IMR-90 (cell line): Measurements from ENCODE around the gene GNB4. TPM values are rescaled to one million over a fixed set of nuclear protein-coding genes. Genes with fewer than 3 reads are reported as not detected.

Experiments used
- ATAC-seq: fragments of 200-7000 bp; cut with Tn5 transposase; 2 replicates; pipeline ENCODE4 v1.9.1; 2020; ENCODE audit warnings: low read depth, mild to moderate bottlenecking, moderate library complexity
- BruUV-seq: library from RNA; stranded (reverse); fragments of 400-500 nt; replicated peaks from 2 replicates; lab custom pipeline; 2021; lab: Mats Ljungman, UMichigan
- CTCF ChIA-PET: fragments of 300-600 bp; formaldehyde crosslinking; extraction: SDS; loops from one replicate; lab custom pipeline; 2021; ENCODE audit warnings: antibody characterized with exemption; lab: Yijun Ruan, JAX
- POLR2A ChIA-PET: fragments of 300-600 bp; sonication (Branson Sonifier 250); formaldehyde crosslinking; loops from one replicate; lab custom pipeline; 2022; ENCODE audit warnings: antibody characterized with exemption; ENCODE audit not compliant: unreplicated experiment; lab: Charles Lee
- DNase-seq: peaks from one replicate; pipeline ENCODE4 v3.0.0; 2013
- H2AFZ ChIP-seq: replicated peaks from 2 replicates; pipeline ENCODE3; 2013; ENCODE audit warnings: low read length, mild to moderate bottlenecking; ENCODE audit not compliant: poor library complexity
- H2AK5ac ChIP-seq: 2 replicates; pipeline ENCODE4 v1.6.1; 2013; ENCODE audit warnings: low read depth, low read length, inconsistent platforms
- H2AK9ac ChIP-seq: replicated peaks from 2 replicates; pipeline ENCODE3; 2013; ENCODE audit warnings: mild to moderate bottlenecking, low read depth, low read length, moderate library complexity; ENCODE audit not compliant: poor library complexity
- H2BK120ac ChIP-seq: 2 replicates; pipeline ENCODE4 v1.6.1; 2013; ENCODE audit warnings: low read depth, low read length, inconsistent platforms
- H2BK15ac ChIP-seq: 3 replicates; pipeline ENCODE4 v1.6.1; 2013; ENCODE audit warnings: low read depth, low read length, inconsistent platforms
- H2BK20ac ChIP-seq: 2 replicates; pipeline ENCODE4 v1.6.1; 2013; ENCODE audit warnings: low read depth, mild to moderate bottlenecking, inconsistent platforms, low read length, moderate library complexity
- H2BK5ac ChIP-seq: 2 replicates; pipeline ENCODE4 v1.6.1; 2013; ENCODE audit warnings: mild to moderate bottlenecking, low read depth, low read length, inconsistent platforms; ENCODE audit not compliant: poor library complexity, severe bottlenecking
- H3K14ac ChIP-seq: replicated peaks from 2 replicates; pipeline ENCODE4 v1.6.1; 2013; ENCODE audit warnings: low read depth, low read length, inconsistent platforms
- H3K18ac ChIP-seq: 2 replicates; pipeline ENCODE4 v1.6.1; 2013; ENCODE audit warnings: low read depth, low read length, control low read depth
- H3K23ac ChIP-seq: 2 replicates; pipeline ENCODE4 v1.6.1; 2013; ENCODE audit warnings: low read depth, low read length, inconsistent platforms
- H3K27ac ChIP-seq: 2 replicates; pipeline ENCODE4 v1.5.1; 2013; ENCODE audit warnings: mild to moderate bottlenecking, control low read depth, low read length; ENCODE audit not compliant: insufficient read depth
- H3K27me3 ChIP-seq: 2 replicates; pipeline ENCODE4 v1.6.1; 2013; ENCODE audit warnings: low read length; ENCODE audit not compliant: control insufficient read depth, insufficient read depth
- H3K36me3 ChIP-seq: 2 replicates; pipeline ENCODE4 v1.6.1; 2013; ENCODE audit warnings: low read length, mixed read lengths; ENCODE audit not compliant: control insufficient read depth, insufficient read depth
- H3K4ac ChIP-seq: 2 replicates; pipeline ENCODE4 v1.6.1; 2013; ENCODE audit warnings: low read depth, low read length, inconsistent platforms
- H3K4me1 ChIP-seq: 2 replicates; pipeline ENCODE4 v1.6.1; 2013; ENCODE audit warnings: low read length, mixed read lengths; ENCODE audit not compliant: control insufficient read depth, insufficient read depth
- H3K4me2 ChIP-seq: 2 replicates; pipeline ENCODE4 v1.6.1; 2013; ENCODE audit warnings: low read depth, mild to moderate bottlenecking, control low read depth, low read length, moderate library complexity
- H3K4me3 ChIP-seq: 2 replicates; pipeline ENCODE4 v1.5.1; 2013; ENCODE audit warnings: low read depth, mild to moderate bottlenecking, control low read depth, low read length, moderate library complexity; ENCODE audit not compliant: insufficient read depth
- H3K56ac ChIP-seq: 2 replicates; pipeline ENCODE4 v1.6.1; 2013; ENCODE audit warnings: low read length, inconsistent platforms; ENCODE audit not compliant: insufficient read depth; ENCODE audit errors: extremely low read depth
- H3K79me1 ChIP-seq, 2 experiments: 2 replicates each; pipeline ENCODE4 v1.6.1; 2013; ENCODE audit warnings: low read length in 2 of 2, inconsistent platforms in 1 of 2, low read depth in 1 of 2
- H3K9ac ChIP-seq: 2 replicates; pipeline ENCODE4 v1.6.1; 2013; ENCODE audit warnings: low read depth, low read length, control low read depth
- H3K9me1 ChIP-seq: 2 replicates; pipeline ENCODE4 v1.6.1; 2013; ENCODE audit warnings: low read length, inconsistent platforms; ENCODE audit not compliant: insufficient read depth
- H3K9me3 ChIP-seq: 2 replicates; pipeline ENCODE4 v1.6.1; 2013; ENCODE audit warnings: low read length; ENCODE audit not compliant: control insufficient read depth, insufficient read depth
- H4K20me1 ChIP-seq: 2 replicates; pipeline ENCODE4 v1.6.1; 2013; ENCODE audit warnings: low read length, inconsistent platforms; ENCODE audit not compliant: insufficient read depth
- H4K5ac ChIP-seq: 2 replicates; pipeline ENCODE4 v1.6.1; 2013; ENCODE audit warnings: mild to moderate bottlenecking, low read depth, low read length, control low read depth
- H4K8ac ChIP-seq, 2 experiments: 2 replicates each; pipeline ENCODE4 v1.6.1; 2013; ENCODE audit warnings: low read depth in 2 of 2, low read length in 2 of 2, control low read depth in 1 of 2, inconsistent platforms in 1 of 2
- H4K91ac ChIP-seq: 2 replicates; pipeline ENCODE4 v1.6.1; 2013; ENCODE audit warnings: low read depth, low read length, inconsistent platforms; ENCODE audit not compliant: insufficient read depth
- FOS ChIP-seq: fragments of 150-350 bp; IDR thresholded peaks from 2 replicates; pipeline ENCODE4 v1.6.1; 2016; ENCODE audit warnings: low read depth, low read length
- RCOR1 ChIP-seq: IDR thresholded peaks from 2 replicates; pipeline ENCODE4 v1.6.1; 2012; ENCODE audit warnings: mild to moderate bottlenecking, low read length, improper control_type of control experiment; ENCODE audit not compliant: insufficient replicate concordance
- USF2 ChIP-seq: fragments of 150-350 bp; IDR thresholded peaks from 2 replicates; pipeline ENCODE4 v1.6.1; 2017; ENCODE audit warnings: mild to moderate bottlenecking, antibody characterized with exemption, low read length, low read depth
- WGBS, 2 experiments: methylation state at CpG; one replicate each; pipeline versions ENCODE4 v1.1.5 to v1.1.7; 2013; ENCODE audit warnings: missing lambda C conversion rate in 2 of 2; ENCODE audit not compliant: insufficient read length in 1 of 2; ENCODE audit errors: extremely low coverage in 2 of 2; 5-methylcytosine and 5-hydroxymethylcytosine counted together
- dilution Hi-C: fragments of 300-500 bp; cut with HindIII; formaldehyde crosslinking; loops from one replicate; pipeline ENCODE4 v1.14.3; 2018; ENCODE audit warnings: low sequenced_read_pairs; ENCODE audit not compliant: unreplicated experiment
- in situ Hi-C: fragments of 300-500 bp; cut with MboI; formaldehyde crosslinking; loops from 3 replicates; pipeline ENCODE4 v1.14.3; 2019; ENCODE audit warnings: low sequenced_read_pairs, inconsistent platforms, mixed read lengths
- intact Hi-C: fragments of 100-400 bp; cut with micrococcal nuclease; formaldehyde crosslinking; loops from 2 replicates; pipeline ENCODE4 v1.10.0; 2022
- polyA plus RNA-seq, 3 experiments: library from polyadenylated mRNA; depleted of rRNA; stranded (reverse); fragments of >200 nt; gene quantifications; 2 replicates each; pipeline ENCODE4 v1.2.3, GENCODE V29; 2012; ENCODE audit warnings: low replicate concordance in 1 of 3
- total RNA-seq: library from RNA; depleted of rRNA; stranded (reverse); fragments of >200 nt; gene quantifications from 2 replicates; pipeline ENCODE4 v1.2.3, GENCODE V29; 2012

The GNB4 gene
- total and polyA plus RNA-seq, 2 of the 4 experiments (the other 2 are of a cell fraction) = 22.1 to 112 TPM

GRCh38 chr3:179454887-179455286 is 3.6 kb upstream of the GNB4 start:
- Histone ChIP-seq H3K27ac (no peak overlapping the region), H4K91ac (no peak overlapping the region), H3K23ac (no peak overlapping the region), H2BK15ac (no peak overlapping the region), H3K9me3 (no peaks in the 10 kb centered on the region), H3K56ac (no peak overlapping the region), H3K4me3 (no peak overlapping the region), H3K79me1 (peaks cover 0 to 3% of the 10 kb centered on the region in 2 experiments; a peak in 2 of 4 replicates), H2AK9ac (no peak overlapping the region), H3K27me3 (no peaks in the 10 kb centered on the region), H3K18ac (no peak overlapping the region), H3K14ac (no peak overlapping the region), H3K9ac (no peak overlapping the region), H2BK5ac (no peak overlapping the region), H4K5ac (no peak overlapping the region), H2BK120ac (no peak overlapping the region), H2AK5ac (no peak overlapping the region), H3K4me2 (no peak overlapping the region), H3K4ac (no peak overlapping the region), H3K9me1 (no peaks in the 10 kb centered on the region), H3K4me1 (peaks cover 2% of the 10 kb centered on the region), H2AFZ (no peak overlapping the region), H2BK20ac (no peak overlapping the region), H4K20me1 (no peaks in the 10 kb centered on the region), H4K8ac (no peak overlapping the region), H3K36me3 (no peaks in the 10 kb centered on the region)
- ChIA-PET CTCF (no interaction called here), POLR2A (no interaction called here)
- dilution Hi-C loops (no loop called here), intact Hi-C loops (no loop called here), in situ Hi-C loops (no loop called here)
- no TSS peak for BruUV-seq
- no peak for ATAC-seq
- TF ChIP-seq RCOR1 (peak; percentile 41), FOS (no peak), USF2 (no peak)
- WGBS, 2 experiments = no CpG with 5 or more reads among the region's 1 CpG
- DNase-seq = peak; percentile 56
